ENCODE data around the gene RTN4. TPM values are rescaled to one million over a fixed set of nuclear protein-coding genes. Genes with fewer than 3 reads are reported as not detected.

RTN4 gene
- polyA plus RNA-seq, 6 donors from 2014 or later: 41.3 to 57.8 (median 53.0) TPM

- Mint-ChIP-seq H3K9me3 (peaks cover 0 to 2% (median 0%) of the 10 kb centered on the region in 7 donors), H3K27me3 (peaks cover 0 to 5% (median 0%) of the 10 kb centered on the region in 3 donors), H3K36me3 (no peaks in the 10 kb centered on the region), H3K4me3 (no peak overlapping the region), H3K4me1 (no peaks in the 10 kb centered on the region), H3K27ac (no peak overlapping the region)
- DNase-seq (no peak), ATAC-seq (ENCODE audit: low read depth in 2 of 2) (no peak)
These were observed 97.2 kb downstream of the RTN4 start for GRCh38 chr2:54952978-54953456.

- peaks cover 0 to 5% (median 0%) of the 10 kb centered on the region in 3 donors for H3K27me3 Mint-ChIP-seq
These were observed 97.8 kb downstream of the RTN4 start for GRCh38 chr2:54952425-54952824.

GRCh38 chr2:54950811-54951210 is 99.4 kb downstream of the RTN4 start:
- Mint-ChIP-seq H3K4me3 (no peak overlapping the region), H3K27me3 (peaks cover 0 to 10% (median 0%) of the 10 kb centered on the region in 3 donors), H3K9me3 (peaks cover 0 to 2% (median 0%) of the 10 kb centered on the region in 7 donors), H3K36me3 (no peaks in the 10 kb centered on the region), H3K27ac (no peak overlapping the region), H3K4me1 (no peaks in the 10 kb centered on the region)
- no peak for DNase-seq
- ATAC-seq (ENCODE audit: low read depth in 2 of 2): no peak

More at GRCh38 chr2:54952425-54952824, 97.8 kb downstream of the RTN4 start:
- Mint-ChIP-seq H3K4me1 (no peaks in the 10 kb centered on the region), H3K4me3 (no peak overlapping the region), H3K36me3 (no peaks in the 10 kb centered on the region), H3K9me3 (peaks cover 0 to 2% (median 0%) of the 10 kb centered on the region in 7 donors), H3K27ac (no peak overlapping the region)
- DNase-seq (no peak), ATAC-seq (ENCODE audit: low read depth in 2 of 2) (no peak)

GRCh38 chr2:54949431-54949830 is 100.8 kb downstream of the RTN4 start:
- Mint-ChIP-seq H3K36me3 (no peaks in the 10 kb centered on the region), H3K4me1 (no peaks in the 10 kb centered on the region), H3K4me3 (no peak overlapping the region), H3K9me3 (peaks cover 0 to 2% (median 0%) of the 10 kb centered on the region in 7 donors), H3K27ac (no peak overlapping the region), H3K27me3 (peaks cover 0 to 10% (median 0%) of the 10 kb centered on the region in 3 donors)
- DNase-seq: no peak
- ATAC-seq (ENCODE audit: low read depth in 2 of 2): no peak

GRCh38 chr2:54948120-54948519 is 102.1 kb downstream of the RTN4 start:
- Mint-ChIP-seq H3K9me3 (peaks cover 0 to 2% (median 0%) of the 10 kb centered on the region in 7 donors), H3K27me3 (peaks cover 0 to 10% (median 0%) of the 10 kb centered on the region in 3 donors), H3K36me3 (no peaks in the 10 kb centered on the region), H3K4me3 (no peak overlapping the region), H3K27ac (no peak overlapping the region), H3K4me1 (no peaks in the 10 kb centered on the region)
- ATAC-seq (ENCODE audit: low read depth in 2 of 2) (no peak), DNase-seq (no peak)

- DNase-seq: no peak
- H3K4me3 Mint-ChIP-seq: no peak overlapping the region
- no peak for ATAC-seq (ENCODE audit: low read depth in 2 of 2)
- no peaks in the 10 kb centered on the region for H3K36me3 Mint-ChIP-seq
- H3K4me1 Mint-ChIP-seq: no peaks in the 10 kb centered on the region
- no peak overlapping the region for H3K27ac Mint-ChIP-seq
- peaks cover 0 to 10% (median 0%) of the 10 kb centered on the region in 3 donors for H3K27me3 Mint-ChIP-seq
- H3K9me3 Mint-ChIP-seq: peaks cover 0 to 2% (median 0%) of the 10 kb centered on the region in 7 donors
These were observed 102.6 kb downstream of the RTN4 start for GRCh38 chr2:54947646-54948045.

- DNase-seq: no peak
- ATAC-seq (ENCODE audit: low read depth in 2 of 2): no peak
- Mint-ChIP-seq H3K9me3 (peaks cover 0 to 2% (median 0%) of the 10 kb centered on the region in 7 donors), H3K4me1 (no peaks in the 10 kb centered on the region), H3K27ac (no peak overlapping the region), H3K36me3 (no peaks in the 10 kb centered on the region), H3K4me3 (no peak overlapping the region), H3K27me3 (peaks cover 0 to 10% (median 0%) of the 10 kb centered on the region in 3 donors)
These were observed 103.1 kb downstream of the RTN4 start for GRCh38 chr2:54947136-54947535.

- ATAC-seq (ENCODE audit: low read depth in 2 of 2): no peak
- H3K9me3 Mint-ChIP-seq: peaks cover 0 to 2% (median 0%) of the 10 kb centered on the region in 7 donors
- DNase-seq: no peak
- H3K4me1 Mint-ChIP-seq: no peaks in the 10 kb centered on the region
- H3K27me3 Mint-ChIP-seq: peaks cover 0 to 10% (median 0%) of the 10 kb centered on the region in 3 donors
- H3K27ac Mint-ChIP-seq: no peak overlapping the region
- no peak overlapping the region for H3K4me3 Mint-ChIP-seq
- no peaks in the 10 kb centered on the region for H3K36me3 Mint-ChIP-seq
These were observed 103.9 kb downstream of the RTN4 start for GRCh38 chr2:54946220-54946805.

- Mint-ChIP-seq H3K36me3 (no peaks in the 10 kb centered on the region), H3K27ac (no peak overlapping the region), H3K9me3 (peaks cover 0 to 2% (median 0%) of the 10 kb centered on the region in 7 donors), H3K4me3 (peak overlapping the region in 2 of 8 donors; percentile 57 to 69), H3K27me3 (peaks cover 0 to 10% (median 0%) of the 10 kb centered on the region in 3 donors), H3K4me1 (no peaks in the 10 kb centered on the region)
- ATAC-seq (ENCODE audit: low read depth in 2 of 2): no peak
- DNase-seq: no peak
These were observed 104.6 kb downstream of the RTN4 start for GRCh38 chr2:54945391-54946219.

GRCh38 chr2:54944724-54945326 is 105.4 kb downstream of the RTN4 start:
- no peaks in the 10 kb centered on the region for H3K4me1 Mint-ChIP-seq
- H3K4me3 Mint-ChIP-seq: no peak overlapping the region
- no peak for DNase-seq
- peaks cover 0 to 10% (median 0%) of the 10 kb centered on the region in 3 donors for H3K27me3 Mint-ChIP-seq
- H3K36me3 Mint-ChIP-seq: no peaks in the 10 kb centered on the region
- H3K9me3 Mint-ChIP-seq: peaks cover 0 to 1% (median 0%) of the 10 kb centered on the region in 7 donors
- H3K27ac Mint-ChIP-seq: no peak overlapping the region
- no peak for ATAC-seq (ENCODE audit: low read depth in 2 of 2)

- ATAC-seq (ENCODE audit: low read depth in 2 of 2) (no peak), DNase-seq (no peak)
- peaks cover 0 to 4% (median 0%) of the 10 kb centered on the region in 3 donors for H3K27me3 Mint-ChIP-seq
These were observed 107.9 kb downstream of the RTN4 start for GRCh38 chr2:54942373-54942772.

GRCh38 chr2:54941248-54941984 is 108.8 kb downstream of the RTN4 start:
- Mint-ChIP-seq H3K4me3 (no peak overlapping the region), H3K36me3 (no peaks in the 10 kb centered on the region), H3K4me1 (peaks cover 0 to 2% (median 0%) of the 10 kb centered on the region in 3 donors), H3K27ac (no peak overlapping the region), H3K9me3 (peaks cover 0 to 16% (median 8%) of the 10 kb centered on the region in 7 donors), H3K27me3 (no peaks in the 10 kb centered on the region)
- no peak for DNase-seq
- no peak for ATAC-seq (ENCODE audit: low read depth in 2 of 2)

More at GRCh38 chr2:54942373-54942772, 107.9 kb downstream of the RTN4 start:
- H3K36me3 Mint-ChIP-seq: no peaks in the 10 kb centered on the region
- H3K27ac Mint-ChIP-seq: no peak overlapping the region
- H3K9me3 Mint-ChIP-seq: peaks cover 0 to 16% (median 8%) of the 10 kb centered on the region in 7 donors
- H3K4me3 Mint-ChIP-seq: no peak overlapping the region
- H3K4me1 Mint-ChIP-seq: no peaks in the 10 kb centered on the region

- Mint-ChIP-seq H3K36me3 (no peaks in the 10 kb centered on the region), H3K9me3 (peaks cover 0 to 16% (median 8%) of the 10 kb centered on the region in 7 donors), H3K4me3 (no peak overlapping the region), H3K27ac (no peak overlapping the region), H3K4me1 (peaks cover 0 to 2% (median 0%) of the 10 kb centered on the region in 3 donors), H3K27me3 (no peaks in the 10 kb centered on the region)
- DNase-seq (no peak), ATAC-seq (ENCODE audit: low read depth in 2 of 2) (no peak)
These were observed 109.5 kb downstream of the RTN4 start for GRCh38 chr2:54940723-54941122.
